ENCODE data around the gene SPSB4. TPM values are rescaled to one million over a fixed set of nuclear protein-coding genes. Genes with fewer than 3 reads are reported as not detected.

Gene SPSB4
- total and polyA plus RNA-seq, 2 of the 8 experiments (the other 6 are each of a cell fraction or from before 2014, with no cell fraction given): 15.1 to 17.2 TPM

DNA sequence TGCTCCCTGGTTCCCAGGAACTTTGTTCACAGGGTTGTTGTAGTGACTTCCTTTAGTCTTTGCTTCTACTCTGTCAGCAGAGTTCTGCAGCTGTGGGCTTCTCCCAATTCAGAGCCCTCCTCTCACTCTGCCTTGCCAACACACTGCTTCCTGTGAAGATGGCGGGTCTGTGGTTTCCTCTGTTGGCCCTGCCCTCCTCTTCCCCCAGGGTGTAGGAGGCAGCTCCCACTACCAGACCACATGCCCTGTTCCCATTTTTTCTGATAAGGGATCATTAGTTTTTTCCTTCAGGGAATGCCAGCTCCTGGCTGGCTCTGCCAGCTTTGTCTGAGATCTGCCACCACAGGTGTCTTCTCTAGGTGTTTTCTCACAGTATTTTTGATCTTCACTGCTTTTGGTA lies 12.7 kb downstream of the SPSB4 start:
- Histone ChIP-seq H3K23me2 (ENCODE audit: low read depth, low read length) (no peaks in the 10 kb centered on the region), H3K79me2 (ENCODE audit: control insufficient read depth in 1 of 2, insufficient read depth in 2 of 2, low read length in 2 of 2) (peaks cover 0 to 8% of the 10 kb centered on the region in 2 experiments; a peak in 2 of 4 replicates), H3K79me1 (ENCODE audit: low read depth, low read length) (no peaks in the 10 kb centered on the region; the same call in none of the 2 replicates), H3K4me2 (ENCODE audit: insufficient read depth in 1 of 2, low read depth in 2 of 2, low read length in 2 of 2) (no peak overlapping the region), H3K14ac (ENCODE audit: insufficient read length) (no peak overlapping the region), H3K18ac (ENCODE audit: extremely low read depth, low read length) (no peak overlapping the region), H3K4me1 (replicated peaks in 1 of 4; ENCODE audit: control insufficient read depth in 3 of 4, insufficient read depth in 4 of 4, low read length in 3 of 4) (peaks cover 0 to 3% (median 0%) of the 10 kb centered on the region in 4 experiments; a peak in 2 of 7 replicates), H2BK15ac (ENCODE audit: low read length) (0 out of 2 replicates have a peak overlapping the region, but pooled peaks have one; percentile 32), H3K36me3 (ENCODE audit: control insufficient read depth in 2 of 4, insufficient read depth in 4 of 4, low read length in 3 of 4) (peaks cover 0 to 10% (median 0%) of the 10 kb centered on the region in 4 experiments; a peak in 1 of 8 replicates), H3K9me3 (ENCODE audit: insufficient read depth in 2 of 2, low read depth in 1 of 2, low read length in 1 of 2) (0 out of 4 replicates have a peak, but pooled peaks cover 0 to 2% of the 10 kb centered on the region in 2 experiments), H2BK12ac (ENCODE audit: low read depth, low read length) (no peak overlapping the region), H2BK120ac (replicated peaks; ENCODE audit: low read depth, low read length) (no peak overlapping the region), H4K91ac (replicated peaks; ENCODE audit: insufficient read length, low read length) (no peak overlapping the region), H3K27ac (ENCODE audit: low read depth, low read length) (no peak overlapping the region), H3K56ac (replicated peaks; ENCODE audit: insufficient read length, low read depth, low read length) (no peak overlapping the region), H3K9ac (replicated peaks in 1 of 4; ENCODE audit: extremely low read depth in 1 of 4, low read depth in 3 of 4, low read length in 3 of 4) (no peak overlapping the region), H4K8ac (ENCODE audit: extremely low read depth, insufficient read depth, low read length) (no peak overlapping the region), H2BK5ac (ENCODE audit: low read depth, low read length) (no peak overlapping the region), H4K5ac (ENCODE audit: insufficient read length, low read depth, low read length) (no peak overlapping the region), H2AK5ac (ENCODE audit: low read depth, low read length) (no peak overlapping the region), H2BK20ac (ENCODE audit: low read length) (no peak overlapping the region), H4K20me1 (replicated peaks in 1 of 2; ENCODE audit: control insufficient read depth in 1 of 2, insufficient read depth in 2 of 2, low read length in 2 of 2) (peaks cover 0 to 5% of the 10 kb centered on the region in 2 experiments), H2AFZ (ENCODE audit: low read length) (no peak overlapping the region), H3K23ac (ENCODE audit: insufficient read length) (no peak overlapping the region), H3K4ac (replicated peaks; ENCODE audit: insufficient read length, low read depth, low read length) (no peak overlapping the region), H3K4me3 (ENCODE audit: extremely low read depth in 1 of 4, insufficient read depth in 2 of 4, low read depth in 3 of 4, low read length in 4 of 4) (no peak overlapping the region), H3K27me3 (replicated peaks in 1 of 4; ENCODE audit: control insufficient read depth in 3 of 4, extremely low read depth in 1 of 4, insufficient read depth in 3 of 4, low read length in 3 of 4) (no peaks in the 10 kb centered on the region; a peak in 1 of 7 replicates)
- FAIRE-seq: no peak
- 94% methylated on average over 1 of the region's 1 CpG; no CpG with 5 or more reads in 1 of the 2 experiments for WGBS, 2 experiments (ENCODE audit: extremely low coverage in 1 of 2, insufficient coverage in 1 of 2, insufficient read length in 1 of 2, insufficient replicate concordance in 2 of 2, low coverage in 1 of 2, low lambda C conversion rate in 2 of 2, missing lambda C conversion rate in 1 of 2)
- peak in 1 of 2 experiments; percentile 41 for DNase-seq (ENCODE audit: low read depth in 1 of 2, low spot score in 2 of 2)
- ChIA-PET CTCF (ENCODE audit: partially characterized antibody) (interaction anchor here (0.8 to 29.1 kb wide), 5 partner anchors 14 to 64 kb away, joined by 3 to 333 read pairs (median 3); partner anchors contain the start of gene SPSB4), POLR2A (ENCODE audit: partially characterized antibody) (interaction anchor here (1.4 kb wide), 1 partner anchor 11 kb away, joined by 3 read pairs; no protein-coding TSS in a partner anchor)
- no peak for TF ChIP-seq CHD1 (IDR thresholded peaks at IDR 0.05; ENCODE audit: low read depth, low read length)
- no peak for TF ChIP-seq SP2 (IDR thresholded peaks at IDR 0.05; ENCODE audit: low read length)
- TF ChIP-seq, protein P1, sequence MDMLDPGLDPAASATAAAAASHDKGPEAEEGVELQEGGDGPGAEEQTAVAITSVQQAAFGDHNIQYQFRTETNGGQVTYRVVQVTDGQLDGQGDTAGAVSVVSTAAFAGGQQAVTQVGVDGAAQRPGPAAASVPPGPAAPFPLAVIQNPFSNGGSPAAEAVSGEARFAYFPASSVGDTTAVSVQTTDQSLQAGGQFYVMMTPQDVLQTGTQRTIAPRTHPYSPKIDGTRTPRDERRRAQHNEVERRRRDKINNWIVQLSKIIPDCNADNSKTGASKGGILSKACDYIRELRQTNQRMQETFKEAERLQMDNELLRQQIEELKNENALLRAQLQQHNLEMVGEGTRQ (IDR thresholded peaks at IDR 0.05; ENCODE audit: low read length): no peak
- no peak for TF ChIP-seq YY1 (IDR thresholded peaks at IDR 0.05; ENCODE audit: low read depth, low read length)
- no peak for TF ChIP-seq PHF8 (conservative IDR thresholded peaks at IDR 0.05; ENCODE audit: low read depth, low read length)
- TF ChIP-seq TAF7 (optimal IDR thresholded peaks at IDR 0.05; ENCODE audit: borderline replicate concordance, low read depth, low read length): no peak
- TF ChIP-seq TBP (IDR thresholded peaks at IDR 0.05; ENCODE audit: low read depth, low read length): no peak
- TF ChIP-seq MAFK (IDR thresholded peaks at IDR 0.05; ENCODE audit: low read depth, low read length): no peak
- TF ChIP-seq GTF2F1 (IDR thresholded peaks at IDR 0.05; ENCODE audit: borderline replicate concordance, low read depth, low read length): no peak
- no peak for TF ChIP-seq POU5F1 (IDR thresholded peaks at IDR 0.05; ENCODE audit: low read depth, low read length)
- no peak for TF ChIP-seq NRF1 (IDR thresholded peaks at IDR 0.05; ENCODE audit: low read depth, low read length)
- TF ChIP-seq CBX5 (IDR thresholded peaks at IDR 0.05; ENCODE audit: low read depth, low read length): no peak
- TF ChIP-seq SIN3A (conservative IDR thresholded peaks at IDR 0.05 in 1 of 2, IDR thresholded peaks at IDR 0.05 in 1 of 2; ENCODE audit: low read depth in 1 of 2, low read length in 2 of 2): no peak

Measured in H1 (cell line).